ENCODE measurements around the gene HIRIP3. TPM values are rescaled to one million over a fixed set of nuclear protein-coding genes. Genes with fewer than 3 reads are reported as not detected.

The HIRIP3 gene
- total and polyA plus RNA-seq, 2 of the 13 experiments (the other 11 are each of a cell fraction or from before 2014, with no cell fraction given): 12.6 to 17.2 TPM

DNA sequence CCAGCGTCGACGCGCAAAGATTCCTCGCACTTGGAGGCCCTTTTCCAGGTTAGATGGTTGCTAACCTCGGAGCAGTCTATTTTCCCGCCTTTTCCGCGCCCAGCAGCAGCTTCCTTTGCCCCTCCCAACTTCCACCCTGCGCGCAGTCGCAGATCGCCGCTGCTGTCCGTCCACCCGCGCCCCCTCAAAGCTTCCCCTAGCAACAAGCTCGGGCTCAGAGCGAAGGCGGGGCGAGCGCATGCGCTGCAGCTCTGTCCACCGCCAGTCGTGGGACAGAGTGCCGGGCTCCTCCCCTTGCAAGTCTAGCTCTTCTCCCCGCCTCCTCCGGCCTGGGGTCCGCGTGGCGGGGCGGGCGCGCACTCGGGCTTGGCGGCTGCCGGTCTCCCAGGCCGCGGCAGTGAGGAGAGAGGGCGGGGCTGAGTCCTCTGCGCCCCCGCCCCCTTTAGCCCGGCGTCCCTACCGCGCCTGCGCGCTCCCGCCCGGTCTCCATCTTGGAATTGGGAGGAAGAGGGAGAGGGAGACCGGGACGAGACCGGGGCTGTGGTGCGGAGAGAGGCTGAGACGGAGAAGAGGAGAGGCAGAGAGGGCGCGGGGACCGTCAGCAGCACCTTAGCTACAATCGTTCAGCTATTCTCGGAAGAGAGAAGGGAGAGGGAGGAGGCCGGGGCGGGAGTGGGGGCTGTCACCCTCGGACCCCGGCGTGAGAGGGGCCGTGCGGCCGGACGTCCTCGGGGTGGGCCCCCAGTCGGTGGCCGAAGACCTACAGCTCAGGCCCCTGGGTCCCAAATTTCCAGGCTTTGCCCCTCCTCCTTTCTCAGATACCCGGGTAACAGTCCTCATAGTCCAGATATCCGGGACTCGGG is 21.8 kb downstream of the HIRIP3 start, which contains the start of gene TAOK2 (continued):
- TF ChIP-seq RELA (CRISPR knock-in tag; IDR thresholded peaks at IDR 0.05) (no peak; the same call in 1 of the 2 replicates), IKZF4 (CRISPR knock-in tag; IDR thresholded peaks at IDR 0.05; ENCODE audit: borderline replicate concordance, low read depth, not compliant biosample characterization) (peak; percentile 66), ZNF383 (CRISPR knock-in tag; IDR thresholded peaks at IDR 0.05; ENCODE audit: borderline replicate concordance) (no peak; the same call in 1 of the 2 replicates), DDIT3 (CRISPR knock-in tag; IDR thresholded peaks at IDR 0.05) (no peak), ZNF337 (CRISPR knock-in tag; IDR thresholded peaks at IDR 0.05; ENCODE audit: borderline replicate concordance, low read depth) (no peak; the same call in 1 of the 2 replicates), ZNF577 (CRISPR knock-in tag; IDR thresholded peaks at IDR 0.05; ENCODE audit: borderline replicate concordance, low read depth) (no peak), GFI1 (CRISPR knock-in tag; IDR thresholded peaks at IDR 0.05; ENCODE audit: borderline replicate concordance) (peak; percentile 65; the same call in 1 of the 2 replicates), REPIN1 (CRISPR knock-in tag; IDR thresholded peaks at IDR 0.05; ENCODE audit: borderline replicate concordance, low read depth) (peak; percentile 98), ZNF224 (CRISPR knock-in tag; IDR thresholded peaks at IDR 0.05) (0 out of 2 replicates have a peak, but pooled peaks have one; percentile 83), ZNF589 (CRISPR knock-in tag; conservative IDR thresholded peaks at IDR 0.05) (peak; percentile 92), U2AF1 (optimal IDR thresholded peaks at IDR 0.05; ENCODE audit: low read depth, low read length) (peak; percentile 33), NFATC3 (CRISPR knock-in tag; IDR thresholded peaks at IDR 0.05) (peak; percentile 59; the same call in 1 of the 2 replicates), RFX3 (CRISPR knock-in tag; IDR thresholded peaks at IDR 0.05) (peak; percentile 76), ZNF777 (CRISPR knock-in tag; IDR thresholded peaks at IDR 0.05) (no peak; the same call in 1 of the 2 replicates), SALL1 (CRISPR knock-in tag; IDR thresholded peaks at IDR 0.05) (peak; percentile 95), ZNF652 (CRISPR knock-in tag; IDR thresholded peaks at IDR 0.05; ENCODE audit: borderline replicate concordance, low read depth) (no peak), NFIC (IDR thresholded peaks at IDR 0.05; ENCODE audit: low read length) (no peak), SNAPC5 (CRISPR knock-in tag; IDR thresholded peaks at IDR 0.05; ENCODE audit: borderline replicate concordance) (no peak), RFXANK (CRISPR knock-in tag; IDR thresholded peaks at IDR 0.05) (peak; percentile 96), ZNF546 (CRISPR knock-in tag; conservative IDR thresholded peaks at IDR 0.05) (peak; percentile 86), FOXA1 (IDR thresholded peaks at IDR 0.05) (no peak), FOXA1 (CRISPR knock-in tag; IDR thresholded peaks at IDR 0.05) (no peak)
- TF ChIP-seq, protein P1, sequence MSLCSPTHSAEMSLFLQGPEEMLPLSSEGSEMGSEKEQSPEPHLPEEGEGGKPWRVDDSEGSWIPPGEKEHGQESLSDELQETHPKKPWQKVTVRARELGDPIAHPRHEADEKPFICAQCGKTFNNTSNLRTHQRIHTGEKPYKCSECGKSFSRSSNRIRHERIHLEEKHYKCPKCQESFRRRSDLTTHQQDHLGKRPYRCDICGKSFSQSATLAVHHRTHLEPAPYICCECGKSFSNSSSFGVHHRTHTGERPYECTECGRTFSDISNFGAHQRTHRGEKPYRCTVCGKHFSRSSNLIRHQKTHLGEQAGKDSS (CRISPR knock-in tag; IDR thresholded peaks at IDR 0.05; ENCODE audit: borderline replicate concordance, low read depth): peak; percentile 90; the same call in 1 of the 2 replicates
- TF ChIP-seq, protein P2, sequence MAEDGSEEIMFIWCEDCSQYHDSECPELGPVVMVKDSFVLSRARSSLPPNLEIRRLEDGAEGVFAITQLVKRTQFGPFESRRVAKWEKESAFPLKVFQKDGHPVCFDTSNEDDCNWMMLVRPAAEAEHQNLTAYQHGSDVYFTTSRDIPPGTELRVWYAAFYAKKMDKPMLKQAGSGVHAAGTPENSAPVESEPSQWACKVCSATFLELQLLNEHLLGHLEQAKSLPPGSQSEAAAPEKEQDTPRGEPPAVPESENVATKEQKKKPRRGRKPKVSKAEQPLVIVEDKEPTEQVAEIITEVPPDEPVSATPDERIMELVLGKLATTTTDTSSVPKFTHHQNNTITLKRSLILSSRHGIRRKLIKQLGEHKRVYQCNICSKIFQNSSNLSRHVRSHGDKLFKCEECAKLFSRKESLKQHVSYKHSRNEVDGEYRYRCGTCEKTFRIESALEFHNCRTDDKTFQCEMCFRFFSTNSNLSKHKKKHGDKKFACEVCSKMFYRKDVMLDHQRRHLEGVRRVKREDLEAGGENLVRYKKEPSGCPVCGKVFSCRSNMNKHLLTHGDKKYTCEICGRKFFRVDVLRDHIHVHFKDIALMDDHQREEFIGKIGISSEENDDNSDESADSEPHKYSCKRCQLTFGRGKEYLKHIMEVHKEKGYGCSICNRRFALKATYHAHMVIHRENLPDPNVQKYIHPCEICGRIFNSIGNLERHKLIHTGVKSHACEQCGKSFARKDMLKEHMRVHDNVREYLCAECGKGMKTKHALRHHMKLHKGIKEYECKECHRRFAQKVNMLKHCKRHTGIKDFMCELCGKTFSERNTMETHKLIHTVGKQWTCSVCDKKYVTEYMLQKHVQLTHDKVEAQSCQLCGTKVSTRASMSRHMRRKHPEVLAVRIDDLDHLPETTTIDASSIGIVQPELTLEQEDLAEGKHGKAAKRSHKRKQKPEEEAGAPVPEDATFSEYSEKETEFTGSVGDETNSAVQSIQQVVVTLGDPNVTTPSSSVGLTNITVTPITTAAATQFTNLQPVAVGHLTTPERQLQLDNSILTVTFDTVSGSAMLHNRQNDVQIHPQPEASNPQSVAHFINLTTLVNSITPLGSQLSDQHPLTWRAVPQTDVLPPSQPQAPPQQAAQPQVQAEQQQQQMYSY (CRISPR knock-in tag; IDR thresholded peaks at IDR 0.05): no peak
- TF ChIP-seq, protein P3, sequence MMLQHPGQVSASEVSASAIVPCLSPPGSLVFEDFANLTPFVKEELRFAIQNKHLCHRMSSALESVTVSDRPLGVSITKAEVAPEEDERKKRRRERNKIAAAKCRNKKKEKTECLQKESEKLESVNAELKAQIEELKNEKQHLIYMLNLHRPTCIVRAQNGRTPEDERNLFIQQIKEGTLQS (CRISPR knock-in tag; IDR thresholded peaks at IDR 0.05): peak; percentile 12; the same call in 1 of the 2 replicates

Data from HepG2 (cell line).